ENCODE measurements around the gene TBR1. TPM values are rescaled to one million over a fixed set of nuclear protein-coding genes. Genes with fewer than 3 reads are reported as not detected.

The TBR1 gene
- polyA plus RNA-seq, 1 of the 3 experiments (the other 2 are of a cell fraction) = not detected

GRCh38 chr2:161425728-161426454, 9.8 kb downstream of the TBR1 start (continued):
- TF ChIP-seq MAX (IDR thresholded peaks at IDR 0.05; ENCODE audit: low read depth) (no peak), FOXJ3 (CRISPR knock-in tag; IDR thresholded peaks at IDR 0.05) (no peak), RFX5 (IDR thresholded peaks at IDR 0.05; ENCODE audit: low read length) (no peak), FOXM1 (IDR thresholded peaks at IDR 0.05; ENCODE audit: low read depth) (no peak), SMC3 (IDR thresholded peaks at IDR 0.05; ENCODE audit: low read depth, low read length) (no peak)

- no peaks in the 10 kb centered on the region for H3F3A ChIP-seq (replicated peaks; ENCODE audit: insufficient read depth)
- peaks cover 42% of the 10 kb centered on the region; the same call in 1 of the 2 replicates for H3K27me3 ChIP-seq (ENCODE audit: insufficient read depth)
- no peak overlapping the region for H2AFZ ChIP-seq (ENCODE audit: low read depth)
- WGBS (ENCODE audit: low lambda C conversion rate) = 24% methylated on average over 13 of the region's 13 CpGs
- peak; percentile 49 for DNase-seq
- peaks cover 0 to 6% of the 10 kb centered on the region in 2 experiments; a peak in 1 of 4 replicates for H3K4me1 ChIP-seq (ENCODE audit: control insufficient read depth in 1 of 2, insufficient read depth in 2 of 2, low read depth in 1 of 2, low read length in 1 of 2)
- H3K4me2 ChIP-seq = no peak overlapping the region
- ChIA-PET CTCF (interaction anchor here (0.7 to 2.5 kb wide), 3 partner anchors 9 to 12 kb away, joined by 3 to 6 read pairs (median 5); no protein-coding TSS in a partner anchor), POLR2A (no interaction called here)
- no peaks in the 10 kb centered on the region for H3K36me3 ChIP-seq (replicated peaks in 1 of 2; ENCODE audit: control insufficient read depth in 1 of 2, insufficient read depth in 2 of 2, low read length in 1 of 2)
- H3K9ac ChIP-seq = no peak overlapping the region
- H3K79me2 ChIP-seq (ENCODE audit: insufficient read depth) = no peaks in the 10 kb centered on the region
- no peaks in the 10 kb centered on the region for H3K9me2 ChIP-seq
- no peaks in the 10 kb centered on the region for H3K9me3 ChIP-seq
- H4K20me1 ChIP-seq (ENCODE audit: insufficient read depth) = no peaks in the 10 kb centered on the region
- no peak overlapping the region; a peak in 1 of 4 replicates for H3K4me3 ChIP-seq (ENCODE audit: low read depth in 2 of 2, low read length in 1 of 2)
- TF ChIP-seq CTCF (IDR thresholded peaks at IDR 0.05) = peak; percentile 44
- TF ChIP-seq FOXJ3 (CRISPR knock-in tag; IDR thresholded peaks at IDR 0.05) = no peak
- no peak overlapping the region for H3K27ac ChIP-seq (ENCODE audit: low read depth in 2 of 2, low read length in 1 of 2)
Measured at GRCh38 chr2:161426455-161426921, 10.4 kb downstream of the TBR1 start.

DNA sequence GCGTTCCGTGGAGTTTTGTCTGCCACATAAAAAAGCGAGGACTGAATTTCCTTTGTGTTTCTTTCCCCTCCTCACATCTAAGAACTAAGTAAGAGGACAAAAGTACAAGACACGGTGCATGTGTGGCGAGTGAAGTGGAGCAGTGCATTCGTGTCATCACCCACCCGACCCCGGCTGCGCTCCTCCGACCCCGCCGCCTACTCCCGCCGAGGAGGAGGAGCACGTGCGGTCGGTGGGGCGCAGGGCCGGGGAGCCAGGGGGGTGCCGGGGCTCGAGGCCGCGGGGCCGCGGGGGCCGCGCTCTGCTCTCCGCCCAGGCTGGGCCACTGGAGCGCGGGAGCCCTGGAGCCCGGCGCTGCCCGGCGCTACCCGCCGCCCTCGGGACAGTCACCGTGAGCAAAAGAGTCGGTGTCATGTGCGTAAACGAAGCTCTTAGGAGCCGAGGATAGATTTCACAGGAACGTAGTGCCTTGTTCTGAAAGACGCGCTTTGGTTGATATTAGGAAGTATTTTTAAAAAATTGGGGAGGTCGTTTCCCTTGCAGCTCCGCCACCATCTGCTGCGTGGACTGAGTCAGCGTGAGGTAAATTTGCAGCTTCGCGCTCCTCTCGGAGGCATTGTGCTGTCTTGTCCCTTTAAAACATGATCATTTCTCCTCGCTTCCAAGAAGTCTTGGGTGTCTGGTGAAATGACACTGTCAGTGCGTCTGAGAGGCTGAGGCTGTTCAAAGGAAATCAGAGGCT, 11.0 kb downstream of the TBR1 start:
- H3K79me2 ChIP-seq (ENCODE audit: insufficient read depth) = no peaks in the 10 kb centered on the region
- no peak overlapping the region for H3K9ac ChIP-seq
- H3K9me2 ChIP-seq = no peaks in the 10 kb centered on the region
- peak; percentile 47 for DNase-seq
- no peak overlapping the region; a peak in 1 of 4 replicates for H3K4me3 ChIP-seq (ENCODE audit: low read depth in 2 of 2, low read length in 1 of 2)
- no peaks in the 10 kb centered on the region for H3K36me3 ChIP-seq (replicated peaks in 1 of 2; ENCODE audit: control insufficient read depth in 1 of 2, insufficient read depth in 2 of 2, low read length in 1 of 2)
- no peaks in the 10 kb centered on the region for H3F3A ChIP-seq (replicated peaks; ENCODE audit: insufficient read depth)
- H2AFZ ChIP-seq (ENCODE audit: low read depth) = no peak overlapping the region
- 44% methylated on average over 53 of the region's 54 CpGs for WGBS (ENCODE audit: low lambda C conversion rate)
- H3K9me3 ChIP-seq = no peaks in the 10 kb centered on the region
- peaks cover 0 to 6% of the 10 kb centered on the region in 2 experiments; a peak in 1 of 4 replicates for H3K4me1 ChIP-seq (ENCODE audit: control insufficient read depth in 1 of 2, insufficient read depth in 2 of 2, low read depth in 1 of 2, low read length in 1 of 2)
- H3K27me3 ChIP-seq (ENCODE audit: insufficient read depth) = peaks cover 45% of the 10 kb centered on the region; the same call in 1 of the 2 replicates
- H3K27ac ChIP-seq (ENCODE audit: low read depth in 2 of 2, low read length in 1 of 2) = no peak overlapping the region
- H4K20me1 ChIP-seq (ENCODE audit: insufficient read depth) = no peaks in the 10 kb centered on the region
- CTCF ChIA-PET = interaction anchor here (1.7 to 2.5 kb wide), 2 partner anchors 10 kb away, joined by 5 to 6 read pairs; no protein-coding TSS in a partner anchor
- H3K4me2 ChIP-seq = no peak overlapping the region
- POLR2A ChIA-PET = no interaction called here
- TF ChIP-seq REST (IDR thresholded peaks at IDR 0.05; ENCODE audit: low read depth, low read length) = no peak
- no peak for TF ChIP-seq USF2 (IDR thresholded peaks at IDR 0.05; ENCODE audit: borderline replicate concordance, low read depth, low read length)
- TF ChIP-seq ZBTB33 (IDR thresholded peaks at IDR 0.05; ENCODE audit: borderline replicate concordance, low read depth) = no peak
- no peak for TF ChIP-seq MXI1 (IDR thresholded peaks at IDR 0.05; ENCODE audit: low read depth, low read length)
- no peak for TF ChIP-seq MEF2A (IDR thresholded peaks at IDR 0.05; ENCODE audit: borderline replicate concordance, low read depth)
- TF ChIP-seq TCF12 (IDR thresholded peaks at IDR 0.05) = no peak
- no peak for TF ChIP-seq NFIC (IDR thresholded peaks at IDR 0.05; ENCODE audit: borderline replicate concordance)
